Measurements from ENCODE around the gene OSBPL9.
"Not testable (repeated sequence)": the region's sequence is repeated elsewhere in the genome, so short reads cannot be mapped to it uniquely, and the experiment has no call there.

Gene OSBPL9

GRCh38 chr1:51792864-51793263 lies 176.0 kb downstream of the OSBPL9 start:
- no peak for DNase-seq (ENCODE audit: low read depth)

DNA sequence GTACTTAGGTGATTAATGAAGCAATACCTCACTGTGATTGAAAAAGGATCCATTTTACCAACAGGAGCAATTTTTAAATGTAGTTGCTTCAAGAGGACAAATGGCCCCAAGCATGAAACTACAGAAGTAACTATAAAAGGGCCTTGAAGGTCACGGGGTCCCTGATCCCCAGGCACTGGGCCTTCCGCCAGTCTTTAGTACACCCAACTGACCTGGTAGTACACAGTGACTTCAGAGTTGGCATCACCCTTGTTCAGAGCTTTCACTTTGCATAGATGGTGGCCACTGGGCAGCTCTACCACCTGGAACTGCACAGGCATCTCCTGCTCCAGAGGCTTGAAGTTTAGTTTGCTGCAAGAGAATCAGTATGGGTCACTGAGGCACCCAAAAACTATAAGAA lies 177.4 kb downstream of the OSBPL9 start:
- no peak for DNase-seq (ENCODE audit: low read depth)

DNA sequence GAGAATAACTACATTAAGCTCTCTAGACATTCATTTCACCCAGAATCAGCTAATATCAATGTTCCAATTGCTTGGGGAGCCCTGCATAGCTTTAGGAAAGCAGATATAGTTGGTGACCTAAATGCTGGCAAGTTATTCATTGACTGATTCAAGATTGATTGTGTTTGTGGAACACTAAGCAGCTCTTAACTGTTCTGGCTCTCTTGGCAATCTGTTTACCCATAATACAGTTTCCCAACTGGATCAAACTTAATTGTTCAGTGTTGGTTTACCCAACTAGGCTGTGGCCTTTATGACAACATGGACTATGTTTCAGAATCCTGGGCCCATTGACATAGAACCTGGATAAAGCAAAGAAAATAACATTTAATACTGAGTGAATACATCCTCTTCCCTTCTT lies 178.0 kb downstream of the OSBPL9 start:
- no peak for DNase-seq (ENCODE audit: low read depth)

DNA sequence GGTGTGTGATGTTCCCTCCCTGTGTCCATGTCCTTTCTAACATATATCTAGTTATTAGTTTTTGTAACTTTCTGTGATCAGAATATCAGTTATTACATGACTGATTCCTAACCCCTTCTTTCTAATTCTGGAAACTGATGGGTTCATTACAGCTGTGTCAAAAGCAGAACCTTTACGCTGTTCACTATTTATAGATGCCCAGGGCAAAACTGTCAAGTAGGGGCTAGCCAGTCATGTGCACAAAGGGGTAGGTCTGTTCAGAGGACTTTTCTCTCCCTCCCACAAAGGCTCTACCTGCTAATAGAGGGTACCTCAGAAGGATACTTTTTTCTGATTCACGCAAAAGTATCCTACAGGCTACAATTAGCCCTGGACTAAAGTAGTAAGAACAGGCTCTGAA lies 182.5 kb downstream of the OSBPL9 start:
- DNase-seq (ENCODE audit: low read depth): no peak

GRCh38 chr1:51814513-51814912 lies 197.6 kb downstream of the OSBPL9 start:
- no peak for DNase-seq (ENCODE audit: low read depth)

DNA sequence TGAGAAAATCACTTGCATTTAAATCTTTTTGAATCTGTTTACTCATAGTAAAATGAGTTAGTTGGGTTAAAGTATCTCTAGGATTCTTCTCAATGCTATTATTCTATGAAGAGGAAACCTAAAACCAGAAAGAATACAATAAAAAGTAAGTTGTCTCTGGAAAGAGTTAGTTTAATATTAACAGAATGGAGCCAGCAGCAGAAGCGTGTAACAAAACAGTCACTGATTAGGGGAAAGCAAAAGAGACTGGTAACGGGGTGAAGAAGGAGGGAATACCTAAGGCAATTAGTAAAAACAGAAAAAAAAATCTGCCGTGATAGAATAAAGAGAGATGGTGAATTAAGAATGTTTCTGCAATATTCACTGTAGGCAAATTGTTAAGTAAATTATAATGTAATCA lies 201.6 kb downstream of the OSBPL9 start:
- no peak for DNase-seq (ENCODE audit: low read depth)

DNA sequence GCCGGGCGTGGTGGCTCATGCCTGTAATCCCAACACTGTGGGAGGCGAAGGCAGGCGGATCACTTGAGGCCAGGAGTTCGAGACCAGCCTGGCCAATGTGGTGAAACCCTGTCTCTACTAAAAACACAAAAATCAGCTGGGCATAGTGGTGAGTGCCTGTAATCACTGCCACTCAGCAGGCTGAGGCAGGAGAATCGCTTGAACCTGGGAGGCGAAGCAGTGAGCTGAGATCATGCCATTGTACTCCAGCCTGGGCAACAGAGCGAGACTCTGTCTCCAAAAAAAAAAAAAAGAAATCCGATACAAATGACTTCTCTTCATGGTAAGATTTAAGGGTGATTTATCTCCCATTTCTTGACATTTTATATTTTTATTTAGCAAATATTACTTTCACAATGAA lies 202.1 kb downstream of the OSBPL9 start:
- not testable (repeated sequence) for DNase-seq (ENCODE audit: low read depth)

DNA sequence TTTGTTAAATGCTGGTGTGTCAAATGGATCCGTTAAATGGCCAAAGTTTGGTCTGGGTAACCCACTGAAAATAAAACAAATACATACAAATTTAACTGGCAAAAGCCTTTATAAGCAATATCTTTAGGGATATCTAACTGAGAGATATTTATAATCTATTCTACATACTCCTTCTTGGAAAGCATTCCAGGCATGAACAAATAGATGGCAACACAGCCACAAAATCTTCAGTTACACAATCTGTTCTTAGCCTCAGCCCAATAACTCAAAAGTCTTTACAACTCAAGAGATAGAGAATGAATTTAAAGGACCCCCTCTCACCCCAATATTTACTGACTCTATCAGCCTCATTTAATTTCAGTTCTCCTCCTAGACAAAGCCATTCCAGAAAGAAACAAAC lies 202.9 kb downstream of the OSBPL9 start:
- no peak for DNase-seq (ENCODE audit: low read depth)

DNA sequence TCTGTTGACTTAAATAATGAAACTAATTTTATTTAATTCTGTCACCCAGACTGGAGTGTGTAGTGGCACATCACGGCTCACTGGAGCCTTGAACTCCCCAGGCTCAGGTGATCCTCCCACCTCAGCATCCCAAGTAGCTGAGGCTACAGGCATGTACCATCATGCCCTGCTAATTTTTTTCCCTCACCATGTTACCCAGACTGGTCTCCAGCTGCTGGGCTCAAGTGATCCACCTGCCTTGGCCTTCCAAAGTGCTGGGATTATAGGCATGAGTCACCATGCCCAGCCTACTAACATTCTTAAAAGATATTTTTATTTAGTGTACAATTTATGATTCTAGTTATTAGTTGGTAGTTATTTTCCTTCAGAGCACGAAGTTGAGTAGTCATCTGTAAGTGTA lies 212.2 kb downstream of the OSBPL9 start:
- DNase-seq (ENCODE audit: low read depth): no peak

GRCh38 chr1:51833700-51834099 lies 216.8 kb downstream of the OSBPL9 start:
- no peak for DNase-seq (ENCODE audit: low read depth)

- no peak for DNase-seq (ENCODE audit: low read depth)
These were observed 220.4 kb downstream of the OSBPL9 start for GRCh38 chr1:51837243-51837642.

All from stimulated activated CD8-positive, alpha-beta memory T cell treated with anti-CD3 and anti-CD28 coated beads, Interleukin-15, amount 100 ng/mL, for 1 hour (primary cell).